Suprapubic skin (tissue), 4 donors: Measurements from ENCODE around the gene HOXB2. TPM values are rescaled to one million over a fixed set of nuclear protein-coding genes. Genes with fewer than 3 reads are reported as not detected.
A peak's percentile ranks its signal among the peaks of the same experiment; 100 is the strongest.

Source experiments
- DNase-seq, 2 donors: peaks; one replicate each; pipeline ENCODE4 v3.0.0-alpha.2; 2019; ENCODE audit warnings: low spot score in 2 of 2
- H3K27ac ChIP-seq: fragments of 200-600 bp; sonication (generic); one replicate; pipeline ENCODE4 v1.5.1; 2019
- H3K27me3 ChIP-seq: fragments of 200-600 bp; sonication (generic); one replicate; pipeline ENCODE4 v1.5.1; 2019
- H3K36me3 ChIP-seq: fragments of 200-600 bp; sonication (generic); one replicate; pipeline ENCODE4 v1.5.1; 2019
- H3K4me1 ChIP-seq: fragments of 200-600 bp; sonication (generic); one replicate; pipeline ENCODE4 v1.5.1; 2019
- H3K4me3 ChIP-seq: fragments of 200-600 bp; sonication (generic); one replicate; pipeline ENCODE4 v1.5.1; 2019; ENCODE audit warnings: mild to moderate bottlenecking
- H3K9me3 ChIP-seq: fragments of 200-600 bp; sonication (generic); one replicate; pipeline ENCODE4 v1.5.1; 2019
- CTCF ChIP-seq, 2 donors: fragments of 200-600 bp in 1 of 2; fragments of 450-650 bp in 1 of 2; sonication (generic) in 1 of 2; IDR thresholded peaks; one replicate each; pipeline ENCODE4 v1.5.1; 2016 to 2019; ENCODE audit warnings: antibody characterized with exemption in 2 of 2, mild to moderate bottlenecking in 1 of 2, moderate library complexity in 1 of 2
- EP300 ChIP-seq: sonication (generic); formaldehyde crosslinking; IDR thresholded peaks from one replicate; pipeline ENCODE4 v1.6.1; 2017; ENCODE audit warnings: antibody characterized with exemption
- POLR2A ChIP-seq, 2 donors: fragments of 450-650 bp; IDR thresholded peaks; one replicate each; pipeline ENCODE4 v1.6.1; 2017; ENCODE audit warnings: antibody characterized with exemption in 2 of 2, mild to moderate bottlenecking in 2 of 2, moderate library complexity in 2 of 2
- POLR2AphosphoS5 ChIP-seq, 3 donors: sonication (generic); formaldehyde crosslinking; IDR thresholded peaks; one replicate each; pipeline ENCODE4 v1.6.1; 2017; ENCODE audit warnings: antibody characterized with exemption in 3 of 3
- WGBS: methylation state at CpG from one replicate; pipeline ENCODE4 v1.1.5; 2018; 5-methylcytosine and 5-hydroxymethylcytosine counted together
- total RNA-seq, 4 donors: library from RNA; depleted of rRNA; stranded (reverse); fragments of >200 nt; gene quantifications; one replicate each; pipeline ENCODE4 v1.1.0, GENCODE V29; 2016

Gene HOXB2
- total RNA-seq, 4 donors from 2014 or later: 8.4 to 13.6 (median 9.9) TPM

DNA sequence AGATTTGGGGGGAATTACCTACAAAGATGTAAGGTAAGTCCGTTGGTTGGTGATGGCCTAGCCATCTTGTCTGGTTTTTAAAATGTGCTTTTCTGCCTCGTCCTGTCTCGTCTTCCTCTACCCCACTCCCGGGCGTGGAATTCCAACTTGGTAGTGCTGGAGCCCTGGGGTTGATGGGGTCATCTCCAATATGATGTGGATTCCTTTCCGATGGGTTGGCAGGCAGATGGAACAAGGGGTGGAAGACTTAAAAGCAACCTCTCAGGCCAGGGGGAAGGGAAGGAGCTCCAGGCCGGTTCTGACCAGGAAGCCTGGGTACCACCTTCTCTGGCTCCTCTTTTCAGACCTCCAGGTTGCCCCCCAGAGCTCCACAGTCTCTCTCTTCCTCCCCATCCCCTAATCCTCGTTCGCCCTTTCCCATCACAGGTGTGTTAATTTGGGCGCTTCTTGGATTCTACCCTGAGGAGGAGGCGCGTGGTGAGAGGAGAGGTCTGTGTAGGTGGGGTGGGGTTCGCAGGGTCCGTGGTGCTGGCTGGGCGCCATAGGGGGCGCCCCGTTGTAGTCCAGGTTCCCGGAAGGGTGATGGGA lies 5.1 kb upstream of the HOXB2 start:
- H3K27me3 ChIP-seq: no peaks in the 10 kb centered on the region
- WGBS: 71% methylated on average over 18 of the region's 18 CpGs
- H3K36me3 ChIP-seq: peaks cover 16% of the 10 kb centered on the region
- H3K4me3 ChIP-seq: no peak overlapping the region
- peak overlapping the region; percentile 7 for H3K27ac ChIP-seq
- no peak for TF ChIP-seq POLR2AphosphoS5 (IDR thresholded peaks at IDR 0.05)
- no peak for TF ChIP-seq EP300
- TF ChIP-seq POLR2A (IDR thresholded peaks at IDR 0.05): no peak
- no peak for TF ChIP-seq CTCF (IDR thresholded peaks at IDR 0.05)
- H3K4me1 ChIP-seq: peaks cover 60% of the 10 kb centered on the region
- DNase-seq: no peak
- no peaks in the 10 kb centered on the region for H3K9me3 ChIP-seq

GRCh38 chr17:48549281-48549630 lies 4.3 kb upstream of the HOXB2 start:
- Histone ChIP-seq H3K27ac (no peak overlapping the region), H3K4me3 (no peak overlapping the region), H3K36me3 (peaks cover 16% of the 10 kb centered on the region), H3K27me3 (no peaks in the 10 kb centered on the region), H3K4me1 (peaks cover 63% of the 10 kb centered on the region), H3K9me3 (no peaks in the 10 kb centered on the region)
- no peak for TF ChIP-seq EP300
- no peak for TF ChIP-seq POLR2AphosphoS5 (IDR thresholded peaks at IDR 0.05)
- TF ChIP-seq CTCF (IDR thresholded peaks at IDR 0.05): no peak
- no peak for TF ChIP-seq POLR2A (IDR thresholded peaks at IDR 0.05)
- 71% methylated on average over 3 of the region's 3 CpGs for WGBS
- no peak for DNase-seq

DNA sequence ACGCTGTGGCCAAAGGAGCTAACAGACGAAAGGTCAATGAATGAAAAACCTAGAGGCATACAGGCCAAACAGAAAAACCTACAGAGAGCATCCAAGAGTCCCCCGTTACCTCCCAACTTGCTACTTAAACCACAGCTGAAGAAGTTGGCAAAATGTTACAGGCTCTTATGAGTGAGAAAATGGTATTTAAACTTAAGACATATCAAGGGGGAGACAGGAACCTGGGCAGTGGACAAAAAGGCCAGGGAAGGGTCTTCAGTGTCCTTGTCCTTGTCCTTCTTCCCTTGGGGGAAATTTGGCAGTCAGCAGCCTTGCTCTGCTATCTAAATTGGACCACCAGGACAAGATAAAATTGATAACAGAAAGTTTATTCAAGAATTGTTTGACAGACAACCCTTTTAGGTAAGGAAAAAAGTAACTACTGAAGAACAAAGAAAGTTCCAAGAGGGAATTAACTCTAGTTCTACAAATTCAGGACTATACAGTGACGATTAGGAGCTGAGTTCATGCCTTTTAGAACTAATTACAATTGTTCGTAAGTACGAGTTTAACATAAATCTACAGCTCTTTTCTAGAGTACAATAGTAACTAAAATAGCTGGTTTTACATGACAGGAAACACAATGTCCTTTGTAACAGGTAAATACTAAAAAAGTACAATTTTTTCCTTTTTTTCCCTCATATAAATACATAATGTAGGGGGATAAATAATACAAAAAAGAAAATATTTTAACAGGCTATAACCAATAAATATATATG lies 3.8 kb upstream of the HOXB2 start:
- DNase-seq: no peak
- Histone ChIP-seq H3K36me3 (peaks cover 16% of the 10 kb centered on the region), H3K9me3 (no peaks in the 10 kb centered on the region), H3K27ac (peak overlapping the region; percentile 80), H3K4me1 (peaks cover 58% of the 10 kb centered on the region), H3K27me3 (no peaks in the 10 kb centered on the region), H3K4me3 (peak overlapping the region; percentile 34)
- TF ChIP-seq POLR2AphosphoS5 (IDR thresholded peaks at IDR 0.05) (no peak), EP300 (no peak)
- 75% methylated on average over 6 of the region's 6 CpGs for WGBS

DNA sequence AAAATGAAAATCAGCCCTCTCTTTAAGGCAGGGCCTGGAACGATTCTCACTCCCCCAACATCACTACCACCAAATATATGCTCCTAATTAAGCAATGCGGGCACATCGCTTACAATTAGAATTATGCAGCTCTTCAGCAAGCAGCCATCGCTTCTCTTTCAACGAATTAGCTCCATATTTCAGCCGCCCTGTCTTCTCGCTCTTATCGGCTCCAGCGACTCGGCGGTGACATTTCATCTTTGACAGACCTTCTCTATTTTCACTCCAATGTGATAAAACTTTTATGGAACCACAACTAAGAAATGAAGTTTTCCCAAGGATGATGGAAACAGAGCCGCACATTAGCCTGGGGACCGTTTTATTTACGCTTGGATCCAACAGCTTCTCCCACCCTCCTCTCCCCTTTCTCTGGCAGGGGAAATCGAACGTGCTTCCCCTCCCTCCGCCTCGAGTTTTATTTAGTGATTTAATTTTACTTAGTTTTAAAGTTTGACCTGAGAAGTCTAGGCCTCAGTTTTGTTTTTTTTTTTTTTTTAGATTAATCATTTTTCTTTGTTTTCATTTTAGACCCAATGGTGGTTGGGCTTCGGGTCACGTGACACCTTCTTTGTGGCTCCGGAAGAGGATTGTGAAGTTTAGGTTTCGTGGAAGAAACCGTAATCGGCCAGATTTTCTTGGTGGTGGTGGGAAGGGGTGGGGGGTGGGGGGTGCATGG lies 3.1 kb upstream of the HOXB2 start:
- Histone ChIP-seq H3K27ac (peak overlapping the region; percentile 80), H3K4me1 (peaks cover 56% of the 10 kb centered on the region), H3K9me3 (no peaks in the 10 kb centered on the region), H3K36me3 (peaks cover 16% of the 10 kb centered on the region), H3K4me3 (peak overlapping the region; percentile 34), H3K27me3 (peaks cover 4% of the 10 kb centered on the region)
- no peak for DNase-seq
- no peak for TF ChIP-seq EP300
- TF ChIP-seq POLR2AphosphoS5 (IDR thresholded peaks at IDR 0.05): no peak
- TF ChIP-seq POLR2A (IDR thresholded peaks at IDR 0.05): no peak
- TF ChIP-seq CTCF (IDR thresholded peaks at IDR 0.05): no peak
- WGBS: 56% methylated on average over 24 of the region's 24 CpGs

DNA sequence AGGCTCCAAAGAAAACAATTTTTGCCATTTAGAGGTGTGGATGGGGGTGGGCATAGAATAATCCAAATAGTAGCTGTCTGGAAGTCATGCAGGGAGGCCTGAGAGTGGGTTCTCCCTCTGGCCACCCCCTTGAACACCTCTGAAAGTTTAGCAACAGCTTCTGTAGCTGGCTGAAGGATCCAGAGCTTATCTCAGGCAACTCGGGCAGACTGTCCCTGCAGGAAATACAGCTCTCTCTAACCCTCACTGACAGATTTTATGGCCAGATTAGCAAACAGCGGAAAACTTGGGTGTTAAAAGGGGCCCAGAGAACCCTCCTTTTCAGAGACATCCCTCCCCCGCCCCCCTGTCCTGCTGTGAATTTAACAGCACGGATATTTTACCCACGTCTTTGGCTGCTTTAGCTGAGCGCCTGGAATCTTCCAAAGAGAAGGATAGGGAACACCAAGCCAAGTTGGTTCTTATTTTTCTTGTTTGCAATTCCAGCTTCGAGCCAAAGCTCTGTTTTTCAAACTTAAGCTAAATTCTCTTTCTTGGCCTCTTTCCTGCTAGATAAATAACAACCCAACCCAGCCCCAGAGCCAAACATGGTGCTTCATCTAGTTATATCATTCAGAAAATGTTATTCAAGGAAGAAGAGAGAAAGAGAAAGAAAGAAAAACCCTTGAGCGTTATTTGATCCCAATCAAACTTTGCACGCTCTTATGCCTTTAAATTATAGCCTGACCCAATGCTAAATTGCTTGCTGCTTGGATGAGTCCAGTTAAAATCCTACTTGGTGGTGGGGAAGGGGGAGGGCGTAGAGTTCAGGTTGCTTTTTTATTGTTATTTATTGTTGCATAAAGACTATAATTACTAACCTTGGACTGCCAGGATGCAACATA lies 2.3 kb upstream of the HOXB2 start:
- peak overlapping the region; percentile 80 for H3K27ac ChIP-seq
- WGBS: 12% methylated on average over 10 of the region's 10 CpGs
- no peaks in the 10 kb centered on the region for H3K9me3 ChIP-seq
- DNase-seq: no peak
- H3K36me3 ChIP-seq: peaks cover 15% of the 10 kb centered on the region
- peaks cover 4% of the 10 kb centered on the region for H3K27me3 ChIP-seq
- TF ChIP-seq POLR2A (IDR thresholded peaks at IDR 0.05) (no peak), CTCF (IDR thresholded peaks at IDR 0.05) (no peak), EP300 (no peak), POLR2AphosphoS5 (IDR thresholded peaks at IDR 0.05) (no peak)
- peaks cover 60% of the 10 kb centered on the region for H3K4me1 ChIP-seq
- peak overlapping the region; percentile 34 for H3K4me3 ChIP-seq
